ENCODE results near the gene INSL3.

Gene INSL3

DNA sequence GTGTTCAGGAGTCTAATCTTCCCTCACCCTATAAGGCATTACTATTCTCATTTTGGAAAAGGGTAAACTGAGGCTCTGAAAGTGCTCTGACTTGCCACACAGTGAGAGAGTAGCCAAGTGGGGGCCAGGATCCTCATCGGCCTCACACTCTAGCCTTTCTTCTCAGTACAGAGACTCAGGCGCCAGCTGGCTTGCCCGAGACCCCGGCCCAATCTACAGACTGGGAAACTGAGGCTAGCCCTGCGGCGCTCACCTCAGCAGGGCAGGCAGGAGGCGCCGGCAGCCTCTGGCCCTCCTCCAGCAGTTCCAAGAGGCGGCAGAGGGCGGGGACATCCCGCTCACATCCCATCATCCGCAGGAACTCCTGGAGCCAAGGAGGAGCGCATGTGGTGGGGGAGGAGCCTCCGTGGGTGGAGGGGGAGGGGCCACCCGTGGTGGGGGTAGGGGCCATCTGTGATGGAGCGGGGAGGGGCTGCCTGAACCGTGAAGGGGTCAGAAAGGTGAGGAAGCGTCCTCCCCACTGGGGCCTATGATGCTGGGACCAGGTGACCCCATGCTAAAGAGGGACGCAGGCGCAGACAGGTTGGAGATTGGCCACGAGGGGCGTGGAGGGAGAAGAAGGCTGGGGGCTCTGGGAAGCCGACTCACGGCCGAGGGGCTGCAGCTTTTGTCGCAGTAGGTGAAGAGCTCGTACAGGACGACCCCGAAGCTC lies 8.7 kb upstream of the INSL3 start:
- no peak overlapping the region for H2BK120ac ChIP-seq (ENCODE audit: low read depth, low read length)
- DNase-seq (ENCODE audit: low spot score) = peak; percentile 72
- H2BK5ac ChIP-seq (ENCODE audit: low read length) = peak overlapping the region; percentile 93
- no peaks in the 10 kb centered on the region for H3K36me3 ChIP-seq (replicated peaks in 1 of 2; ENCODE audit: control insufficient read depth in 2 of 2, insufficient read depth in 2 of 2, low read length in 2 of 2)
- H3K9ac ChIP-seq (ENCODE audit: low read depth, low read length, poor library complexity) = peak overlapping the region; percentile 87
- peak overlapping the region; percentile 86 for H2AFZ ChIP-seq (ENCODE audit: low read length)
- peak overlapping the region; percentile 96 for H3K18ac ChIP-seq (ENCODE audit: low read length)
- H4K91ac ChIP-seq (ENCODE audit: low read depth, low read length, poor library complexity) = no peak overlapping the region
- H3K9me3 ChIP-seq (replicated peaks in 1 of 2; ENCODE audit: control insufficient read depth in 2 of 2, insufficient read depth in 1 of 2, low read depth in 1 of 2, low read length in 2 of 2) = no peaks in the 10 kb centered on the region
- peaks cover 5 to 13% of the 10 kb centered on the region in 2 donors for H3K4me1 ChIP-seq (ENCODE audit: control insufficient read depth in 2 of 2, insufficient read depth in 1 of 2, low read depth in 1 of 2, low read length in 2 of 2)
- no peak overlapping the region for H2AK5ac ChIP-seq (ENCODE audit: low read depth, low read length)
- peak overlapping the region; percentile 15 to 80 for H3K4me3 ChIP-seq (ENCODE audit: low read length in 2 of 2)
- no peaks in the 10 kb centered on the region for H3K27me3 ChIP-seq (ENCODE audit: control insufficient read depth in 3 of 3, insufficient read depth in 3 of 3, low read depth in 1 of 3, low read length in 3 of 3)
- H2BK12ac ChIP-seq (ENCODE audit: low read length) = peak overlapping the region; percentile 73
- WGBS, 2 donors (ENCODE audit: extremely low coverage in 2 of 2, insufficient read length in 2 of 2, insufficient replicate concordance in 1 of 2) = no CpG with 5 or more reads among the region's 29 CpGs
- H3K23ac ChIP-seq (ENCODE audit: low read depth, low read length, poor library complexity) = peak overlapping the region; percentile 17
- peak overlapping the region; percentile 96 for H3K27ac ChIP-seq (replicated peaks; ENCODE audit: low read length)
- no peak overlapping the region for H3K4ac ChIP-seq (ENCODE audit: low read length)
- H2BK15ac ChIP-seq (ENCODE audit: low read length) = peak overlapping the region; percentile 97
- no peak overlapping the region for H3K14ac ChIP-seq (ENCODE audit: low read length)
- H3K79me1 ChIP-seq (ENCODE audit: low read depth, low read length) = no peaks in the 10 kb centered on the region
- no peak overlapping the region for H4K8ac ChIP-seq (ENCODE audit: low read depth, low read length)
- peak overlapping the region; percentile 89 for H3K4me2 ChIP-seq (ENCODE audit: insufficient read depth, low read length, poor library complexity, severe bottlenecking)

DNA sequence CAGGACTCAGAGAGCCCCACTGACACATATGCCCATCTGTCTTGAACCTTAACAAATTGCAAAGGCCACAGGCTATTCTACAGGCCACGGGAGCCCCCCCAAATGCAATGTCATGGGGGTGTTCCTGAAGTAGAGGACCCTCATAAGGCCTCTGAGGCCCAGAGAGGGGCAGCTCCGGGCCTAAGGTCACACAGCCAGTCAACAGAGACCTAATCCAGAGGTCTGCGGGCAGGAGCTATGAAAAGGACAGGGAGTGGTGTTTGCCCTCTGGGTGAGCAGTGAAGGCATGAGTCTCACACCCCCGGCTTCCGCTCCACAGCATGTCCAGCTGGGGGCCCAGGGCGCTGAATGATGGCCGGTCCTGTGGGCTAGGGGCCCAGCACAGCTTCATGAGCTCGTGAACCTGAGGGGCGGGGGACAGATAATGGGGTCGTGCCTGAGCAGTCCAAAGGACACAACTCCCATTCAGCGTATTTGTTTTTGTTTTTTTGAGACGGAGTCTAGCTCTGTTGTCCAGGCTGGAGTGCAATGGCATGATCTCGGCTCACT lies 5.3 kb upstream of the INSL3 start:
- WGBS, 2 donors (ENCODE audit: extremely low coverage in 2 of 2, insufficient read length in 2 of 2, insufficient replicate concordance in 1 of 2) = no CpG with 5 or more reads among the region's 13 CpGs
- no peaks in the 10 kb centered on the region for H3K79me1 ChIP-seq (ENCODE audit: low read depth, low read length)

DNA sequence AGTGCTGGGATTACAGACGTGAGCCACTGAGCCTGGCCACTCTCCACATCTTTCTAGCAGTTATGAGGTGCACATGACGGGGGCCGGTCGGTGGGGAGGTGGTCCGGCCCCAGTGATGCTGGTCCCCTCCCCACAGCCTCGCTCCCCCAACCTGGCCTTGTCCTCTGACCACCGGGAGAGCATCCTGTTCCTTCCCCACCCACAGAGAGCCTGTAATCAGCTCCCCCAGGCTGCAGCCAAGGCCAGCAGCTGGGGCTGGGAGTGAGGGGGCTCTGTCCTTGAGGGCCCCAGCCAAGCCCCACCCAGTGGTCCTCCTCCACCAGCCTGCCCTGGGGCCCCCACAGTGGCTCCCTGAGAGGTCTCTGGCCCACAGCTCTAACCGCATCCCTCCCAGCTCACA lies 3.0 kb upstream of the INSL3 start:
- H4K8ac ChIP-seq (ENCODE audit: low read depth, low read length) = no peak overlapping the region

More for the DNA sequence above, 5.3 kb upstream of the INSL3 start:
- no peak overlapping the region for H2BK15ac ChIP-seq (ENCODE audit: low read length)
- H3K4me2 ChIP-seq (ENCODE audit: insufficient read depth, low read length, poor library complexity, severe bottlenecking) = no peak overlapping the region
- peak overlapping the region; percentile 73 for H2BK12ac ChIP-seq (ENCODE audit: low read length)
- peaks cover 0 to 8% of the 10 kb centered on the region in 2 donors for H3K4me1 ChIP-seq (ENCODE audit: control insufficient read depth in 2 of 2, insufficient read depth in 1 of 2, low read depth in 1 of 2, low read length in 2 of 2)
- H3K4me3 ChIP-seq (ENCODE audit: low read length in 2 of 2) = no peak overlapping the region
- H3K9me3 ChIP-seq (replicated peaks in 1 of 2; ENCODE audit: control insufficient read depth in 2 of 2, insufficient read depth in 1 of 2, low read depth in 1 of 2, low read length in 2 of 2) = no peaks in the 10 kb centered on the region
- no peak overlapping the region for H3K23ac ChIP-seq (ENCODE audit: low read depth, low read length, poor library complexity)
- H4K8ac ChIP-seq (ENCODE audit: low read depth, low read length) = no peak overlapping the region
- H3K18ac ChIP-seq (ENCODE audit: low read length) = peak overlapping the region; percentile 64
- H2AFZ ChIP-seq (ENCODE audit: low read length) = no peak overlapping the region
- H3K14ac ChIP-seq (ENCODE audit: low read length) = no peak overlapping the region
- no peak overlapping the region for H3K9ac ChIP-seq (ENCODE audit: low read depth, low read length, poor library complexity)
- no peak overlapping the region for H3K4ac ChIP-seq (ENCODE audit: low read length)
- H3K36me3 ChIP-seq (replicated peaks in 1 of 2; ENCODE audit: control insufficient read depth in 2 of 2, insufficient read depth in 2 of 2, low read length in 2 of 2) = no peaks in the 10 kb centered on the region
- no peaks in the 10 kb centered on the region for H3K27me3 ChIP-seq (ENCODE audit: control insufficient read depth in 3 of 3, insufficient read depth in 3 of 3, low read depth in 1 of 3, low read length in 3 of 3)
- peak overlapping the region; percentile 82 for H2BK5ac ChIP-seq (ENCODE audit: low read length)
- H4K91ac ChIP-seq (ENCODE audit: low read depth, low read length, poor library complexity) = no peak overlapping the region
- no peak for DNase-seq (ENCODE audit: low spot score)
- no peak overlapping the region for H3K27ac ChIP-seq (replicated peaks; ENCODE audit: low read length)
- peak overlapping the region; percentile 70 for H2AK5ac ChIP-seq (ENCODE audit: low read depth, low read length)
- no peak overlapping the region for H2BK120ac ChIP-seq (ENCODE audit: low read depth, low read length)

DNA sequence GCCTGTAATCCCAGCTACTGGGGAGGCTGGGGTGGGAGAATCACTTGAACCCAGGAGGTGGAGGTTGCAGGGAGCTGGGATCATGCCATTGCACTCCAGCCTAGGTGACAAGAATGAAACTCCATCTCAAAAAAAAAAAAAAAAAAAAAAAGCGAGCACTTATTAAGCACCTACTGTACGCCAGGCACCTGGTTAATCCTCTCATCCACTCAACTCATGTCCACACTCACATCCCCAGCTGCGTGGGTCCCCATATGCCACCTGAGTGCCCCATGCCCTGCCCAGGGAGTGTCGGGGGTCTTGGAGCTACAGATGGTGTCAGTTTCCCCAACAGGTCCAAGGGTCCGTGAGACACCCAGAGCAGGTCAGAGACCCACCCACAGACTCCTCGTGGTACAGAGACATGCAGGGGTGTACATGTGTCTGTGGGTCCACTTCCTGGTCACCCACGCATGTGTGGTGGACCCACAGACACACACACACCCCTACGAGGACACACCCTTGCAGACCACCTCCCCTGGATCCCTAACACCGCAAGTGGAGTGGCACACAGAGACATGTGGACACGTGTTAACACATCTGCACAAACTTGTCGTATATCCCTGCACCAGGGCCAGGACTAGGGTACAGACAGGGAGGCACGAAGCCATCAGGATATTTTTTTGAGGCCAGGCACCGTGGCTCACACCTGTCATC lies 3.5 kb downstream of the INSL3 start:
- no peaks in the 10 kb centered on the region for H3K36me3 ChIP-seq (replicated peaks in 1 of 2; ENCODE audit: control insufficient read depth in 2 of 2, insufficient read depth in 2 of 2, low read length in 2 of 2)
- H3K79me1 ChIP-seq (ENCODE audit: low read depth, low read length) = no peaks in the 10 kb centered on the region
- H2AK5ac ChIP-seq (ENCODE audit: low read depth, low read length) = no peak overlapping the region
- H4K8ac ChIP-seq (ENCODE audit: low read depth, low read length) = no peak overlapping the region
- H2BK15ac ChIP-seq (ENCODE audit: low read length) = no peak overlapping the region
- no peak overlapping the region for H3K23ac ChIP-seq (ENCODE audit: low read depth, low read length, poor library complexity)
- H3K9ac ChIP-seq (ENCODE audit: low read depth, low read length, poor library complexity) = peak overlapping the region; percentile 60
- DNase-seq (ENCODE audit: low spot score) = no peak
- no peak overlapping the region for H3K27ac ChIP-seq (replicated peaks; ENCODE audit: low read length)
- H3K4me1 ChIP-seq (ENCODE audit: control insufficient read depth in 2 of 2, insufficient read depth in 1 of 2, low read depth in 1 of 2, low read length in 2 of 2) = no peaks in the 10 kb centered on the region
- no CpG with 5 or more reads among the region's 13 CpGs for WGBS, 2 donors (ENCODE audit: extremely low coverage in 2 of 2, insufficient read length in 2 of 2, insufficient replicate concordance in 1 of 2)
- H3K14ac ChIP-seq (ENCODE audit: low read length) = no peak overlapping the region
- H3K4me3 ChIP-seq (ENCODE audit: low read length in 2 of 2) = peak overlapping the region in 1 of 2 donors; percentile 50
- H3K9me3 ChIP-seq (replicated peaks in 1 of 2; ENCODE audit: control insufficient read depth in 2 of 2, insufficient read depth in 1 of 2, low read depth in 1 of 2, low read length in 2 of 2) = no peaks in the 10 kb centered on the region
- H4K91ac ChIP-seq (ENCODE audit: low read depth, low read length, poor library complexity) = no peak overlapping the region
- no peak overlapping the region for H2BK120ac ChIP-seq (ENCODE audit: low read depth, low read length)
- H3K4me2 ChIP-seq (ENCODE audit: insufficient read depth, low read length, poor library complexity, severe bottlenecking) = no peak overlapping the region
- no peak overlapping the region for H2BK12ac ChIP-seq (ENCODE audit: low read length)
- H2BK5ac ChIP-seq (ENCODE audit: low read length) = no peak overlapping the region
- H3K4ac ChIP-seq (ENCODE audit: low read length) = no peak overlapping the region
- H3K18ac ChIP-seq (ENCODE audit: low read length) = no peak overlapping the region
- peaks cover 0 to 5% (median 1%) of the 10 kb centered on the region in 3 experiments for H3K27me3 ChIP-seq (ENCODE audit: control insufficient read depth in 3 of 3, insufficient read depth in 3 of 3, low read depth in 1 of 3, low read length in 3 of 3)
- no peak overlapping the region for H2AFZ ChIP-seq (ENCODE audit: low read length)

More for the DNA sequence above, 3.0 kb upstream of the INSL3 start:
- Histone ChIP-seq H3K36me3 (replicated peaks in 1 of 2; ENCODE audit: control insufficient read depth in 2 of 2, insufficient read depth in 2 of 2, low read length in 2 of 2) (no peaks in the 10 kb centered on the region), H4K91ac (ENCODE audit: low read depth, low read length, poor library complexity) (no peak overlapping the region), H2BK5ac (ENCODE audit: low read length) (peak overlapping the region; percentile 14), H3K4ac (ENCODE audit: low read length) (no peak overlapping the region), H3K14ac (ENCODE audit: low read length) (no peak overlapping the region), H2AK5ac (ENCODE audit: low read depth, low read length) (peak overlapping the region; percentile 81), H3K23ac (ENCODE audit: low read depth, low read length, poor library complexity) (no peak overlapping the region), H2BK120ac (ENCODE audit: low read depth, low read length) (no peak overlapping the region), H2AFZ (ENCODE audit: low read length) (no peak overlapping the region), H2BK15ac (ENCODE audit: low read length) (no peak overlapping the region), H3K27ac (replicated peaks; ENCODE audit: low read length) (no peak overlapping the region), H3K27me3 (ENCODE audit: control insufficient read depth in 3 of 3, insufficient read depth in 3 of 3, low read depth in 1 of 3, low read length in 3 of 3) (no peaks in the 10 kb centered on the region), H2BK12ac (ENCODE audit: low read length) (no peak overlapping the region), H3K4me2 (ENCODE audit: insufficient read depth, low read length, poor library complexity, severe bottlenecking) (no peak overlapping the region), H3K4me3 (ENCODE audit: low read length in 2 of 2) (no peak overlapping the region), H3K9ac (ENCODE audit: low read depth, low read length, poor library complexity) (no peak overlapping the region), H3K18ac (ENCODE audit: low read length) (no peak overlapping the region), H3K4me1 (ENCODE audit: control insufficient read depth in 2 of 2, insufficient read depth in 1 of 2, low read depth in 1 of 2, low read length in 2 of 2) (no peaks in the 10 kb centered on the region), H3K79me1 (ENCODE audit: low read depth, low read length) (no peaks in the 10 kb centered on the region), H3K9me3 (replicated peaks in 1 of 2; ENCODE audit: control insufficient read depth in 2 of 2, insufficient read depth in 1 of 2, low read depth in 1 of 2, low read length in 2 of 2) (no peaks in the 10 kb centered on the region)
- no CpG with 5 or more reads among the region's 8 CpGs for WGBS, 2 donors (ENCODE audit: extremely low coverage in 2 of 2, insufficient read length in 2 of 2, insufficient replicate concordance in 1 of 2)
- DNase-seq (ENCODE audit: low spot score) = no peak
